Measurements from ENCODE around the gene TRIO.

DNA sequence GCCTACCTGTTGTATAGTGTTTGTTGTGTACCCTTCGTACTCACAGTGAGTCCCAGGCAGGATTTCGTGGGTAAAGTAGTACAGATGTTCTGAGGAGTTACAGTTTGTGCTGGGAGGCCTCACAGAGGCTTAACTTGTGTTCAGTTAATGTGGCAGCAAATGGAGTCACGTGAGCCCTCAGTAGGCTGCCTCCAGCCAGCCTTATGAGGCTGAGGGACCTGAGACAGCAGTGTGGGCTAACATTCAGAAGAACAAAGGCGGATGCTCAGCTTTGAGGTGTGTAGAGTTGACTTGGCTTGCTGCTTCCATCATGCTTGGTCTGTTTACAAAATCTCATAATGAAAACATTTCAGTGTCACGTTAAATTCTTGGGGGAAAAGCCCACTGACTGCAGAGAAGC, 118.1 kb downstream of the TRIO start:
- TF ChIP-seq, protein P1, sequence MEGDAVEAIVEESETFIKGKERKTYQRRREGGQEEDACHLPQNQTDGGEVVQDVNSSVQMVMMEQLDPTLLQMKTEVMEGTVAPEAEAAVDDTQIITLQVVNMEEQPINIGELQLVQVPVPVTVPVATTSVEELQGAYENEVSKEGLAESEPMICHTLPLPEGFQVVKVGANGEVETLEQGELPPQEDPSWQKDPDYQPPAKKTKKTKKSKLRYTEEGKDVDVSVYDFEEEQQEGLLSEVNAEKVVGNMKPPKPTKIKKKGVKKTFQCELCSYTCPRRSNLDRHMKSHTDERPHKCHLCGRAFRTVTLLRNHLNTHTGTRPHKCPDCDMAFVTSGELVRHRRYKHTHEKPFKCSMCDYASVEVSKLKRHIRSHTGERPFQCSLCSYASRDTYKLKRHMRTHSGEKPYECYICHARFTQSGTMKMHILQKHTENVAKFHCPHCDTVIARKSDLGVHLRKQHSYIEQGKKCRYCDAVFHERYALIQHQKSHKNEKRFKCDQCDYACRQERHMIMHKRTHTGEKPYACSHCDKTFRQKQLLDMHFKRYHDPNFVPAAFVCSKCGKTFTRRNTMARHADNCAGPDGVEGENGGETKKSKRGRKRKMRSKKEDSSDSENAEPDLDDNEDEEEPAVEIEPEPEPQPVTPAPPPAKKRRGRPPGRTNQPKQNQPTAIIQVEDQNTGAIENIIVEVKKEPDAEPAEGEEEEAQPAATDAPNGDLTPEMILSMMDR (IDR thresholded peaks at IDR 0.05) = no peak
- TF ChIP-seq POLR2A (IDR thresholded peaks at IDR 0.05) (no peak), EP300 (IDR thresholded peaks at IDR 0.05; ENCODE audit: low read depth) (no peak)

Measured in transverse colon (tissue), 3 donors.